ENCODE data around the gene FGF14.

Gene FGF14

DNA sequence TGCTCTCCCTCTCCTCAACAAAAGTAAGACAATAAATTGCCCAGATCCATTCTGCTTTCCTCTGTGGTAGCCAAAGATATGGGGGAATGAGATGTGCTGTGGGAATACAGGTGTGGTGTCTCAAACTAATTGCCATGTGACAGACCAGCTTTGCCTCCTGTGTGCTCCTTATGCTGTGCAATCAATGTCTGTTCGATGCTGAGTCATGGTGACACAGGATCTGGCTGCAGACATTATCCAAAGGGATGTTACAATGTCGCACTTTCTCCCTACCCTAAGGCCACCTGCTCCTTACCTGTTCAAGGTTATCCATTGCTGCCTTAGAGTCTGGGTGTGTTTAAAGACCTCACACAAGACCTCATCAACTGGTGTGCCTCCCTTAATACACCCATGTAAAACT lies 32.5 kb downstream of the FGF14 start:
- no peaks in the 10 kb centered on the region for H3K4me1 ChIP-seq (ENCODE audit: control insufficient read depth, insufficient read depth, low read length, poor library complexity, severe bottlenecking)
- no peak for DNase-seq
- no peaks in the 10 kb centered on the region for H3K36me3 ChIP-seq (ENCODE audit: control insufficient read depth, insufficient read depth, low read length)

DNA sequence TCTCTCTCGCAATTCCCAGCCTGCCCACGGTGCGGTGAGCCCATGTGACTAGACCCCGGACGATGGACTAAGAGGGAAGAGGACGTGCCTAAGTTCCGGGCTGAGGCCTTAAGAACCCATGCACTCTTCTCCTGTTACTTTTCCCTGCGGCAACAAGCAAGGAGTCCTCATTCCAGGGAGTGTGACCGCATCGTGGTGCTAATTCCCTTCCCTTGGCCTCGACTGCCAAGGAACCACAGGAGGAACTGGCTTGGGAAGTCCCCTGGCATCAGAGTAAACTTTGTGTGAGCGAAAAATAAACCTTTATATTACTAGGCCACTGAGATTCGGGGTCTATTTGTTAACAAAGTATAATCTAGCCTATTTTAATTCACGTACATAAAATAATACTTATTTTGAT lies 34.0 kb downstream of the FGF14 start:
- Histone ChIP-seq H3K36me3 (ENCODE audit: control insufficient read depth, insufficient read depth, low read length) (no peaks in the 10 kb centered on the region), H3K4me3 (ENCODE audit: insufficient read depth, low read depth, low read length, poor library complexity, severe bottlenecking) (no peak overlapping the region), H3K27ac (ENCODE audit: insufficient read depth, low read length, poor library complexity, severe bottlenecking) (no peak overlapping the region), H3K27me3 (replicated peaks; ENCODE audit: control insufficient read depth, insufficient read depth, low read length, poor library complexity, severe bottlenecking) (peaks cover 2% of the 10 kb centered on the region), H3K9me3 (ENCODE audit: control insufficient read depth, low read length) (no peaks in the 10 kb centered on the region), H3K4me1 (ENCODE audit: control insufficient read depth, insufficient read depth, low read length, poor library complexity, severe bottlenecking) (no peaks in the 10 kb centered on the region)
- DNase-seq: no peak

More for the DNA sequence above, 32.5 kb downstream of the FGF14 start:
- no peak overlapping the region for H3K27ac ChIP-seq (ENCODE audit: insufficient read depth, low read length, poor library complexity, severe bottlenecking)
- no peak overlapping the region for H3K4me3 ChIP-seq (ENCODE audit: insufficient read depth, low read depth, low read length, poor library complexity, severe bottlenecking)
- H3K9me3 ChIP-seq (ENCODE audit: control insufficient read depth, low read length): no peaks in the 10 kb centered on the region
- no peaks in the 10 kb centered on the region for H3K27me3 ChIP-seq (replicated peaks; ENCODE audit: control insufficient read depth, insufficient read depth, low read length, poor library complexity, severe bottlenecking)

DNA sequence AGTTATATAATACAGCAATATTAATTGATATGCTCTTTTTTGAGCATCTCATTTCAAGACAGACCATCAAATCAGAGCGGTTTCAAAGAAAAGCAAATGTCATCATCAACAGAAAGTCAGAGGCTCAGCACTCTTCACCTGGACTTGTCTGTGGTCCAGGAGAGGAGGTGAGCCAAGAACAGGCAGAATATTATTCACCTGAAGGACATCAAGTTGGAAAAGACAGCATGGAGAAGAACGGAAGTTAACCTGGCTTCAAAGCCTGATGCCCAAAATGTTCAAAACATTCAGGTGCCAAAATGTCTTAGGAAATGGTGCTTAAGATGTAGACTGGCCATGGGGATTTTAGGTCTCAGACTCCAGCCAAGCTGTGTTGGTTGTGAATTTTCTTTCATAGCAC lies 40.7 kb downstream of the FGF14 start:
- H3K9me3 ChIP-seq (ENCODE audit: control insufficient read depth, low read length): no peaks in the 10 kb centered on the region
- no peak overlapping the region for H3K4me3 ChIP-seq (ENCODE audit: insufficient read depth, low read depth, low read length, poor library complexity, severe bottlenecking)
- no peaks in the 10 kb centered on the region for H3K36me3 ChIP-seq (ENCODE audit: control insufficient read depth, insufficient read depth, low read length)
- H3K27ac ChIP-seq (ENCODE audit: insufficient read depth, low read length, poor library complexity, severe bottlenecking): no peak overlapping the region
- H3K4me1 ChIP-seq (ENCODE audit: control insufficient read depth, insufficient read depth, low read length, poor library complexity, severe bottlenecking): no peaks in the 10 kb centered on the region
- peaks cover 2% of the 10 kb centered on the region for H3K27me3 ChIP-seq (replicated peaks; ENCODE audit: control insufficient read depth, insufficient read depth, low read length, poor library complexity, severe bottlenecking)
- no peak for DNase-seq

DNA sequence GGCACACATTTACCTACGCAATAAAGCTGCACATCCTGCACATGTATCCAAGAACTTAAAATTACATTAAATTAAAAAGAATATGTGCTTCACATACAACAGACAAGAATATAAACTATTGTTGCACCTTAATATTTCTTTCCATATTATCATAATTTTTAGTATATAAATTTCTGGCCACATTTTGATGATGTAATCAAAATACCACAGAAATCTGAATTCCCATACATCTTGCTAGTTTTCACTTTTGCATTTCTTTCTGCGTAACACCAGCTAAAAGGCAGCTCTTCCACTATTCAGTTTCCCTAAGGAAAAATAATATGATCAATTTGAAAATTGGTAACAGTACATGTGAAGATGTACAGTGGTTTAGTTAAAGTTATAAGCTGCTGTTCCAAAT lies 42.6 kb downstream of the FGF14 start:
- Histone ChIP-seq H3K36me3 (ENCODE audit: control insufficient read depth, insufficient read depth, low read length) (no peaks in the 10 kb centered on the region), H3K4me1 (ENCODE audit: control insufficient read depth, insufficient read depth, low read length, poor library complexity, severe bottlenecking) (no peaks in the 10 kb centered on the region), H3K4me3 (ENCODE audit: insufficient read depth, low read depth, low read length, poor library complexity, severe bottlenecking) (no peak overlapping the region), H3K27me3 (replicated peaks; ENCODE audit: control insufficient read depth, insufficient read depth, low read length, poor library complexity, severe bottlenecking) (peaks cover 2% of the 10 kb centered on the region), H3K9me3 (ENCODE audit: control insufficient read depth, low read length) (no peaks in the 10 kb centered on the region), H3K27ac (ENCODE audit: insufficient read depth, low read length, poor library complexity, severe bottlenecking) (no peak overlapping the region)
- no peak for DNase-seq

DNA sequence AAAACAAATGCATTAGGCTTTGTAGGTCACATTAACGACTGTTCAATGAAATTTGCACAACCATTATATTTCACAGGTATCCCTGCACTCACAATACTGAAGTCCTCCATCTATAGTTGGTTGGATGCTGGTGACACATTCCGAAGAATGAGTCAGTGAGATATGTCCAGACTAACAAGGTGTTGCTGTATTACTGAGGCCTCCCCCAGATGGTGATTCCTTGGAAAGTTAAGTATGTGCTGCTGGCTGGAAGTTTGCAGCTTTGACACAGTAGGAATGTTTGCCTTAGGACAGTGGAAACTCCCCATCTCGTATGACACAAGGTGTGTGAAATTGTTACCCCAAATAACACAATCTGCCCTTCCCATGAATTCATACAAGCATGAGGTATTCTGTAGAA lies 46.6 kb downstream of the FGF14 start:
- Histone ChIP-seq H3K4me1 (ENCODE audit: control insufficient read depth, insufficient read depth, low read length, poor library complexity, severe bottlenecking) (no peaks in the 10 kb centered on the region), H3K27ac (ENCODE audit: insufficient read depth, low read length, poor library complexity, severe bottlenecking) (no peak overlapping the region), H3K9me3 (ENCODE audit: control insufficient read depth, low read length) (no peaks in the 10 kb centered on the region), H3K27me3 (replicated peaks; ENCODE audit: control insufficient read depth, insufficient read depth, low read length, poor library complexity, severe bottlenecking) (no peaks in the 10 kb centered on the region), H3K36me3 (ENCODE audit: control insufficient read depth, insufficient read depth, low read length) (no peaks in the 10 kb centered on the region), H3K4me3 (ENCODE audit: insufficient read depth, low read depth, low read length, poor library complexity, severe bottlenecking) (no peak overlapping the region)
- DNase-seq: no peak

DNA sequence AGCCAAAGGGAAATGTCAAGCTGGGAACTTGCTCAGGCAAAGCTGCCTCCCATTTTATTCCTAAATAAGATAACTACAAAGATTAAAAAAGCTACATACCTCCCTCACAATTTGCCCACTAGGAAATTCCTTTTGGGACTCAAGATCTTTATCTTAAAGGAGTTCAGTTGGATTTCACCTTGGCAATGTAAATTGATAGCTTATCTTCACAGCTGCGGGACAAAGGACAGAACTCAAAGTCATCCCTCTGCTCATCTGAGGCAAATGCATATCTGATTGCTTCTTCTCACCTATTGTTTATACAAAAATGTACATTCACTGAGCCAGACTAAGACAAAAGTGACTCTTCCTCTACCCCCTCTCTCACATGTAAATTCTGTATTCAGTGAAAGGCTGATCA lies 47.8 kb downstream of the FGF14 start:
- H3K9me3 ChIP-seq (ENCODE audit: control insufficient read depth, low read length): no peaks in the 10 kb centered on the region
- no peak overlapping the region for H3K4me3 ChIP-seq (ENCODE audit: insufficient read depth, low read depth, low read length, poor library complexity, severe bottlenecking)
- H3K4me1 ChIP-seq (ENCODE audit: control insufficient read depth, insufficient read depth, low read length, poor library complexity, severe bottlenecking): no peaks in the 10 kb centered on the region
- no peaks in the 10 kb centered on the region for H3K27me3 ChIP-seq (replicated peaks; ENCODE audit: control insufficient read depth, insufficient read depth, low read length, poor library complexity, severe bottlenecking)
- no peaks in the 10 kb centered on the region for H3K36me3 ChIP-seq (ENCODE audit: control insufficient read depth, insufficient read depth, low read length)
- no peak overlapping the region for H3K27ac ChIP-seq (ENCODE audit: insufficient read depth, low read length, poor library complexity, severe bottlenecking)
- DNase-seq: no peak

DNA sequence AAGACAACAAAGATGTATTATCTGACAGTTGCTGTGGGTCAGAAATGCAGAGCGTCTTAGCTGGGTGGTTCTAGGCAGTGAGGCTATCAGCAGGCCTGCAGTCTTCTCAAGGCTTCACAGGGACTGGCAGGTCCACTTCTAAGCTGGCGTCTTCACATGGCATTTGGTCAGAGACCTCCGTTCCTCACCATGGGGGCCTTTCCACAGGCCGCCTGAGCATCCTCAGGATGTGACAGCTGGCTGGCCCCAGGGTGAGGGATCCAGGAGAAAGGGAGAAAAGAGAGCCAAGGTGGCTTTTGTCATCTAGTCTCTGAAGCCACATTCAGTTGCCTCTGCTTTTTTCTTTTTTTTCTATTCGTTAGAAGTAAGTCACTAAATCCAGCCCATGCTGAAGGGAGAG lies 50.3 kb downstream of the FGF14 start:
- Histone ChIP-seq H3K36me3 (ENCODE audit: control insufficient read depth, insufficient read depth, low read length) (no peaks in the 10 kb centered on the region), H3K4me1 (ENCODE audit: control insufficient read depth, insufficient read depth, low read length, poor library complexity, severe bottlenecking) (no peaks in the 10 kb centered on the region), H3K9me3 (ENCODE audit: control insufficient read depth, low read length) (no peaks in the 10 kb centered on the region), H3K27ac (ENCODE audit: insufficient read depth, low read length, poor library complexity, severe bottlenecking) (no peak overlapping the region), H3K4me3 (ENCODE audit: insufficient read depth, low read depth, low read length, poor library complexity, severe bottlenecking) (no peak overlapping the region), H3K27me3 (replicated peaks; ENCODE audit: control insufficient read depth, insufficient read depth, low read length, poor library complexity, severe bottlenecking) (no peaks in the 10 kb centered on the region)
- DNase-seq: no peak

DNA sequence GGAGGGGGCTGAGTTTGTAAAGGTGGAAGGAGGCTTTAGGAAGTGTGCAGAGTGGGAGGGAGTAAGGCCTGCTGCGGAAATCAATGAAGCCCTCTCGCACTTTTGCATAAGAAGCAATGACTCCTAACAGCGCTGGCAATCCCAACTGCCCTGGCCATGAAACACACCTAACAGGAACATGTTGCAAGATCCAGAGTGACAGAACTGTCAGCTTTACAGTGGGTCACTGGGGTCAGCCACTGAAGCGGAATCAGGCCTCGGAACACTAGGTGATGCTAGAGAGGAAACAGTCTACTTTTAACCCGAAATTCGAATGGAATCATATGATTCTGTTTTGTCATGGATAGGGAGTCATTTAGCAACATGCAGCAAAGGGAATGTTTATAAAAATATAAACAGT lies 54.4 kb downstream of the FGF14 start:
- Histone ChIP-seq H3K9me3 (ENCODE audit: control insufficient read depth, low read length) (no peaks in the 10 kb centered on the region), H3K36me3 (ENCODE audit: control insufficient read depth, insufficient read depth, low read length) (no peaks in the 10 kb centered on the region), H3K4me3 (ENCODE audit: insufficient read depth, low read depth, low read length, poor library complexity, severe bottlenecking) (no peak overlapping the region), H3K27me3 (replicated peaks; ENCODE audit: control insufficient read depth, insufficient read depth, low read length, poor library complexity, severe bottlenecking) (no peaks in the 10 kb centered on the region), H3K4me1 (ENCODE audit: control insufficient read depth, insufficient read depth, low read length, poor library complexity, severe bottlenecking) (no peaks in the 10 kb centered on the region), H3K27ac (ENCODE audit: insufficient read depth, low read length, poor library complexity, severe bottlenecking) (no peak overlapping the region)
- DNase-seq: no peak

DNA sequence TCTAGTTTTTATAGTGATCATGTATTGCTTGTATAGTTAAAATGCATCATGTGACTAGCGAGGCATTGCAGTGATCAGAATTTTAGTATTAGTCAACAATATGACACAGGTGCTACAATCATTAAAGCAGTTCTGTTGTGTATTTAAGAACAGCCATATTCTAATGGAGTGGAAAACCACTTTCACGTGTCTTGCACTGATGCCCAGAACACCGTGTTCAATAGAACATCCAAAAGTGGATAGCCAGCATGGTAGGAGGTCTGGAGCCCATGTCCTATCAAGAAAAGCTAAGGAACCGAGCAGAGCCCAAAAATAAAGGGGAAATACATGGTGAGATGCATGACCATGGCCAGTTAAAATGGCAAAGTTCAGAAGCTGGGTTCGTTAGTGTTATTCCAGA lies 55.1 kb downstream of the FGF14 start:
- Histone ChIP-seq H3K27ac (ENCODE audit: insufficient read depth, low read length, poor library complexity, severe bottlenecking) (no peak overlapping the region), H3K9me3 (ENCODE audit: control insufficient read depth, low read length) (no peaks in the 10 kb centered on the region), H3K4me1 (ENCODE audit: control insufficient read depth, insufficient read depth, low read length, poor library complexity, severe bottlenecking) (no peaks in the 10 kb centered on the region), H3K36me3 (ENCODE audit: control insufficient read depth, insufficient read depth, low read length) (no peaks in the 10 kb centered on the region), H3K27me3 (replicated peaks; ENCODE audit: control insufficient read depth, insufficient read depth, low read length, poor library complexity, severe bottlenecking) (no peaks in the 10 kb centered on the region), H3K4me3 (ENCODE audit: insufficient read depth, low read depth, low read length, poor library complexity, severe bottlenecking) (no peak overlapping the region)
- DNase-seq: no peak

DNA sequence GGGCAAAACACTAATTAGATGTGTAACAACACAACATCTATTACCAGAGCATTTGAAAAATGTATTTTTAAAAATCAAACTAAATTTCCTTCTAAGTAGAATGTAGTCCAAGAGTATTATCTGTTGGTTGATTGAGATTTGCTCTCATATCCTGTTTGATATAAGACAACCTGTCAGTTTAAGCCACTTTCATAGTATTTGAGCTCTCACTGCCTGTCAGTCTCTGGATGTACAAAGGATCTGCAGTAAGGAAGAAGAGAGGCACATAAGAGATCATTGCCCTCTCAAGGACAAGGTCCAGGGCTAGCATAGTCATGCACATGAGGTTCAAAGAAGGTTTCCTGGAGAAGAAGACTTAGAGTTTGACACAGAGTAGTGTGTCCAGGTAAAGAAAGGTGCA lies 57.4 kb downstream of the FGF14 start:
- DNase-seq: no peak
- H3K9me3 ChIP-seq (ENCODE audit: control insufficient read depth, low read length): no peaks in the 10 kb centered on the region
- no peak overlapping the region for H3K4me3 ChIP-seq (ENCODE audit: insufficient read depth, low read depth, low read length, poor library complexity, severe bottlenecking)
- no peak overlapping the region for H3K27ac ChIP-seq (ENCODE audit: insufficient read depth, low read length, poor library complexity, severe bottlenecking)
- no peaks in the 10 kb centered on the region for H3K27me3 ChIP-seq (replicated peaks; ENCODE audit: control insufficient read depth, insufficient read depth, low read length, poor library complexity, severe bottlenecking)
- H3K36me3 ChIP-seq (ENCODE audit: control insufficient read depth, insufficient read depth, low read length): no peaks in the 10 kb centered on the region
- H3K4me1 ChIP-seq (ENCODE audit: control insufficient read depth, insufficient read depth, low read length, poor library complexity, severe bottlenecking): no peaks in the 10 kb centered on the region

Data from effector memory CD4-positive, alpha-beta T cell (primary cell).